CD4-positive, alpha-beta T cell treated with Interferon gamma for 1 hour (primary cell): ENCODE measurements around the gene MOB3B.

Source experiments
- DNase-seq: peaks from one replicate; pipeline ENCODE4 v3.0.0-alpha.2; 2020

MOB3B gene

DNA sequence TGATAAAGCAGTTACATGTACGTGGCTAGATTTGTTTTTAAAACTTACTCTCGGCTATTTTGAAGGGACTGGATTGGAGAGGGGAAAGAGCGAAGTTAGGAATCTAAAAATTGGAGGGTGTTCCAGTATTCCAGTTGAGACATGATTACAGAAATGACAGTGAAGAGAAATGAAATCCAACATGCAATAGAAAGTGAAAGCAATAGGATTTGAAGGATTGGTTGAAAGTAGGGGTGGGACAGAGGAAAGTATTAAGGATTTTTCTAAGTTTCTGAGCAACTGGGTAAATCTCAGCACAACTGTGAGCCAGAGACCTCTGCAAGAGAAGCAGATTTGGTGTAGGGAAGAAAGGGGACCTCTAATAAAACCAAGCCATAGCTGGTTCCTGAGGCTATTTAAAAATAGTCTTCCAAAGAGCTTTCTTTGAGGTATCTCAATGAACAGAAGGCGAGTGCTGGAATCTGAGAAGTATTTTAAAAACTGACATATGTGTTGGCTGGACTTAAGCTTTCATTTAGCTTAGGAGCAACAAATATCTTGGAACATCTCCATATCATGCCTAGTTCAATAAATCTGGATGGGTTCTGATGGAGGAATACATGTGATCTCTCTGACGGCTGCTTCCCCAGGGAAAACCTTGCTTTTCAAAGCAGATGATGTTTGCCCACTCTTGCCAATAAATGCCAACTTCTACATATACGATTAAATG lies 115.9 kb downstream of the MOB3B start:
- DNase-seq, result no peak

DNA sequence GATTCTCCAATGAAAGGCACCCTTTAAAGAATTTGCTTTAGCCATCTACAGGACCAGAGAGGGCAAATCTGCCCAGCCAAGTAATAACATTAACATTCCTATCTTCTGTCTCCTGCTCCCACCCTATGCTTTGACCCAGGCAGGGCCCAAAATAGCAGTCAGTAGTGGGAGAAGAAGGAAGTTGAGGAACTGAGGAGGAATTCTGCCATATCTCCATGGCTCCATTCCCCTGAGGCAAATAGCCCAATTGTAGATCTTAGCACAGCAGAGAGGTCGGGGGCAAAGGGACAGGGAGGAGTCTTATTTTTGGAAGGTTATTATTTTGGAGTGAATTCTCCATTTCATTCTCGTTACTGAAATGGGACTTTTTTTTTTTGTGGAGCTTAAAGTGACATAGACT lies 116.7 kb downstream of the MOB3B start:
- DNase-seq, result no peak

GRCh38 chr9:27412081-27412480 lies 117.5 kb downstream of the MOB3B start:
- no peak for DNase-seq

DNA sequence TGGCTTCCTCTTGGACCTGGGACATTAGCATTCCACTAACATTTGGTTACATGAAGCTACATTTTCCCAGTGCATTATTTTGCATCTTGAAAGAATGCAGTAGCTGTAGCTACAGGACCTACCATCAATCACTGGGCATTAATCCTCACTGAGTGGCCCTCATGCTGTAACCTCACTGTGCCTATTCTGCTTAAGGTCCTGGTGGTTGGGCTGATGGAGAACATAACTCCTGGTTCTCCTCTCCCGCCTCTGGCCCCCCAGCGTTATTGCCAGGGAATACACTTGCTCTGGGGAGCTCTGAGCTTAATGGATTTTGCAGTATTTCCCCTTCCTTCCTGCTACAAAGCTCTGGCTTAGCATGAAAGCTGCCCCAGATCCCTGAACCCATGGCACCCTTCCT lies 121.1 kb downstream of the MOB3B start:
- no peak for DNase-seq

DNA sequence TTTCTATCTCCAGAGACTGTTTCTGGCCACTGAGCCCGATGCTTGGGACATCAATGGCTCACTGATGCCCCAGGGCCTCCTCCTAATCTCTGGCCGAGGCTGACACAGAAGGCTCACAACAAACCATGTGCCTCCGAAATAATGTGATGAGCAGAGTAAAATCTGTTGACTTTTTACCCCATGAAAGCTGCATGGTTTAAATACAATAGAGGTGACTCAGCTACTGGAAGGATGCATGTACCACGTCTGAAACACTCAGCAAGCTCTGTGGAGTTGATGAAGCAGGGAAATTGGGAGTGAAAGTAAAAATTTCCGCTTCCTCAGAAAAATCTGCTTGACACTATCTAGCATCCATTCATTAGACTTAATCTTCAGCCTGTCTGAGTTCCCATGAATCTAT lies 121.6 kb downstream of the MOB3B start:
- DNase-seq, result no peak

DNA sequence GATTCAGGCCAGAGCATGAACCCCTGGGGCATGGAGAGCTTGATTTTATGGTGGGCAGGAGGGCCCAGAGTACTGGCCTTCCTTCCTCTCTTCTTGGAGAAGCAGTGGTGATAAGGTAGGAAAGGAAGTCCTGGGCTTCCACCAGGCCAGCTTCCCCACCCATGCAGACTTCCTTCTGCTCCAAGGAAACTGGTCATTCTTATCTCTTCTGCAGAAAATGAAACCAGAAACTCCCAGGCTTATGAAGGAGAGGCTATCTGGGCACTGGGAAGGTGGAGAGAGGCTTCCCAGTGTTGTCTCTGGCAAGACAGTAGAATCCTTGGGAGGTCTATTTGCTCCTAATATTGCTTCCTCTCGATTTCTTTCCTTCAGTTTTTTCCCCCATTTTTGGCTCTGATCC lies 122.1 kb downstream of the MOB3B start:
- DNase-seq, result no peak

- no peak for DNase-seq
These were observed 125.0 kb downstream of the MOB3B start for GRCh38 chr9:27404661-27405060.

DNA sequence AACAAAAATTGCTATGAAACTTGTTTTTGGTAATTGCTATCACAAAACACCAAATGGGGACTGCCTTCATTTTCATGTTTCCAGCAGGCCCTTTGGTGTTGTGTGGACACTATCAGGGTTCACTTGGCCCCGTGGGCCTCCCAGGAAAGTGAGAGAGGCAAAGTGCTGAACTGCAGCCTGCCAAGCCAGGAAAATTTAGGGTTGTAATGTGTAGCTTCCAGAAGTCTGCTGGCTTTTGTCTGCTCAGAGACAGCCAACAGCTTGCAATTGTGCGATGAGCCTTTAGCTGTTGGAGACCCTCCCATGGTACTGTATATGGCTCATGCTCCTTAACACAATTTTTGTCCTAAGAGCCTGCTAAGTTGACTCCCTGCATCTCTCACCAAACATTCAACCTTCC lies 127.0 kb downstream of the MOB3B start:
- DNase-seq, result no peak

- DNase-seq, result no peak
These were observed 129.2 kb downstream of the MOB3B start for GRCh38 chr9:27400334-27400880.

- no peak for DNase-seq
These were observed 130.5 kb downstream of the MOB3B start for GRCh38 chr9:27398982-27399653.

DNA sequence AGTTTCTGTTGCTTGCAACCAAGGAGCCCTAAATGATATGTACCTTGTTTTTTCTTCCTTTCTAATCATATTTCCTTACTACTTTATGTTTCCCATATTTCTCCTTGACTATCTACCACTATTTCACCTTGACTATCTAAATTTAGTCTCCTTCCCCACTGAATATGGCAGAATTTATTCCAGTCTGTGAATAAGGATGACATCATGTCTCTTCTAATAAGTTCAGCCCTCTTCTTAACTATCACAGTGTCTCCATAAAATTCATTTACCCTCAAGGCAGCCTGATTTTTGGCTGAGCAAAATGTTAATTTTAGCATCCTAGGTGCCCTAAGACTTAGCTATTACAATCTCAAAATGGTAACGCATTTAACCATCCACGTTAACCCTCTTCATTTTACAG lies 133.1 kb downstream of the MOB3B start:
- no peak for DNase-seq

DNA sequence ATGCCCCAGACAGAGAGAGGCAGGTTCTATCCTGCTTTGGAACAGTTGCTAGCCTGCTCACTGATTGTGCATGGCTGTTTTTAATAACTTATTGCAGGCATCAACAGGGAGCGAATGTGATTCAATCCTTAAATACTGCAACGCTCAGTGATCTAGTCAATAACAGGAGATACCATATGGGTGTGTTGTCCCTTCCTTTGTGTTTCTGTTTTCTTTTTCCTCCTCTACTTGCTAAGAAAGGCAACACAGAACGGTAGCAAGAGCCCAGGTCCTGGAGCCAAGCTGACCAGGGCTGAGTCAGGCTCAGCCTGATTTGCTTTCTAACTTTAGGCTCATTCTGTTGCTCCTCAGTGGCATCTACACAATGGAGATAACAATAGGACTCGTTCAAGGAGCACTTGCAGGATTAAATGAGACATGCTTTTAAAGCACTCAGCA lies 134.1 kb downstream of the MOB3B start:
- no peak for DNase-seq

- no peak for DNase-seq
These were observed 134.8 kb downstream of the MOB3B start for GRCh38 chr9:27394826-27395201.

DNA sequence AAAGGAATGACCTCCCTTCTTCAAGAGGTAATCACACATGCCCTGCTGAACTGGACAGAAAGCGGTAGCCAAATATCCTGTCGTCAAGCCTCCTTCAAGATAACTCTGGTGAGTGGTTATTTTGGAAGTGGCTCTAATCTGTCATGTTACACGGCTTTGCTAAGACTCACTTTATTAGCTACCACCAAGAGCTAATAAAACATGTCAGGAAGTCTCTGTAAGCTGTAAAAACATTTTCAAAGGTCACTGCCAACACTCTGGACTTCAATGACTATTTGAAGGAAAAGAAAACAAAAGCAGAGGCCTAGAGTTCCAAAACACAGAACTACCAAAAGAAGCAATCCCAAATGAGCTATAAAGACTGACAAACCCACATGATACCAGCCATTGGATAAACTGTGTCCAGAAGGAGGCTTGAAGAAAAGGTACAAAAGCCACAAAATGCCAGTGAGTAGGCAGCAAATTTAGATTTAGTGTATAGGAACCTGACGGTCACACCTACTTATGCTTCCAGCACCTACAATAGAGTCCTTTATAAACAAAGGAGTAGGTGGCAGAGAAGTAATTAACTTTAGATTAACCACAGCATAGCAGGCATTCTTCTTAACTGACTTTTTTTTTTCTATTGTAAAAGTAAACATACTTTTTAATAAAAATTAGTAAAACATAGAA lies 135.3 kb downstream of the MOB3B start:
- DNase-seq, result no peak

DNA sequence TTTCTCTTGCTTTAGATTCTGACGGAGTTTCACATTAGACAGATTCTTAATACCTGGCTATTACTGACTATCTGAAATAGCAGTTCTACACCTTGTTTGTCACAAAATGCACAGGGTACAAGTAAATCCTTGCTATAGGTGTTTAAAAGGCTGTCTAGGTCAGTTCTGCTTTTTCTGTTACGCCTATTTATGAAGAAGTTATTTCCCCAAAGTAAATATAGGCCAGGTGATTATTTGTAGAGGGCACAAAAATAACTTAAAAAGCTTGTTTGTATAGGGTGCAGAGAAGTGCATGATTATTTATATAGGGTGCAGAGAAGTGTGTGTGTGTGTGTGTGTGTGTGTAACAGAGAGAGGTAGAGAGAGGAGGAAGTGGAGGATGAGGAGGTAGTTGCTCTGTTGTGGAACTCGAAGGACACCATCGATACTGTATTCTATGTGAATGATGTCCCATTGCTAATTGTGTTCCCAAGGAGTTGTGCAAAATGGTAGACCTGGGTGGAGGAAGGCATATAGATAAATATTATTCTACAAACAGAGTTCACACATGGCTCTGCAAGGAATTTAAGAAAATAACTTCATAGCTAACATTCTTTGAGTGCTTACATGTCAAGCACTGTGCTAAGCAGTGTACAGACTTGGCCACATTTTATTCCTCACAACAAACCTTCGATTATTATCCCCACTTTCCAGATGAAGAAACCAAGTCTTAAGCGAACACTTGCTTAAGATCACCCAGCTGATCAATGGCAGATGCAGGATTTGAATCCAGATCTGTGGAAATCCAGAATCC lies 136.4 kb downstream of the MOB3B start:
- no peak for DNase-seq

GRCh38 chr9:27392451-27392850 lies 137.2 kb downstream of the MOB3B start:
- no peak for DNase-seq

GRCh38 chr9:27391040-27391895 lies 138.3 kb downstream of the MOB3B start:
- DNase-seq, result no peak

- no peak for DNase-seq
These were observed 141.5 kb downstream of the MOB3B start for GRCh38 chr9:27388150-27388549.

GRCh38 chr9:27387722-27388121 lies 141.9 kb downstream of the MOB3B start:
- no peak for DNase-seq

DNA sequence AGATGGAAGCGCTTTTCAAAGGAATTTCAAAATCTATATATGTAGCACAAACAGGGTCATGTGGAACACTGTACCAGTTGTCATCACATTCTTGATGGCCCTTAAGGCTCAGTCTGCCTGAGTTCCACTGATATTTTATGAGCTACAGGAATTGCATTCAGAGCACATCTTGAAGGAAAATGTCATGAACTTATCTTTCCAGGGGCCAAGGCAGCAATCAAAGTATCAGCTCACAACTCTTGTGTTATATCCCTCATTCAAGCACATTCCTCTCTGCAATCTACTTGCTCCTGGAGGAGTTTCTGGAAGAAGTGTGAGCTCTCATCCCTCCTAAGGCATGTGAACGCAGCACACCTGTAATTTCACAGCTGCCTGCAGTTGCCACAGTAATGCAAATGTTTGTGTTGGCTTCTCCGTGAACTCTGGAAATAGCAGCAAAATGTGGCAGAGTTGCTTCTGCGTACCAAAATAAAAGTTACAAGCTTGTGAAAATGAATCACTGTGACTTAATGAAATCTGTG lies 143.0 kb downstream of the MOB3B start:
- no peak for DNase-seq

- DNase-seq, result no peak
These were observed 143.8 kb downstream of the MOB3B start for GRCh38 chr9:27385606-27386322.
